Adrenal gland (tissue), 12 donors: ENCODE measurements around the gene MYO7A. TPM values are rescaled to one million over a fixed set of nuclear protein-coding genes. Genes with fewer than 3 reads are reported as not detected.

ENCODE experiments used
- DNase-seq, 7 donors: peaks; one replicate each; pipeline ENCODE4 v3.0.0-alpha.2; 2019 to 2020
- H3K27ac ChIP-seq, 5 donors: fragments of 200-600 bp; sonication (generic) in 4 of 5; 1 replicate in 3 of 5; 2 replicates in 2 of 5; pipeline versions ENCODE4 v1.5.1 to v1.8.0; 2016 to 2020; ENCODE audit warnings: mild to moderate bottlenecking in 1 of 5
- H3K27me3 ChIP-seq: fragments of 200-600 bp; 2 replicates; pipeline ENCODE4 v1.8.0; 2021
- H3K36me3 ChIP-seq, 2 donors: fragments of 200-600 bp; replicated peaks in 1 of 2; 1 replicate in 1 of 2; 2 replicates in 1 of 2; pipeline versions ENCODE4 v1.5.1 to v1.8.0; 2018 to 2022
- H3K4me1 ChIP-seq, 2 donors: fragments of 200-600 bp; replicated peaks in 1 of 2; 1 replicate in 1 of 2; 2 replicates in 1 of 2; pipeline versions ENCODE4 v1.5.1 to v1.8.0; 2018 to 2021
- H3K4me3 ChIP-seq, 4 donors: fragments of 200-600 bp; sonication (generic) in 3 of 4; one replicate each; pipeline ENCODE4 v1.5.1; 2016 to 2018
- H3K9me3 ChIP-seq, 3 donors: fragments of 200-600 bp; sonication (generic) in 1 of 3; replicated peaks in 1 of 3; 1 replicate in 2 of 3; 2 replicates in 1 of 3; pipeline versions ENCODE4 v1.5.1 to v1.8.0; 2016 to 2021
- POLR2A ChIP-seq, 2 donors: fragments of 450-650 bp; IDR thresholded peaks; one replicate each; pipeline ENCODE4 v1.6.1; 2017; ENCODE audit warnings: antibody characterized with exemption in 2 of 2, mild to moderate bottlenecking in 2 of 2, moderate library complexity in 1 of 2
- WGBS, 4 donors: extraction: QIAGEN DNeasy Blood & Tissue Kit in 2 of 4; methylation state at CpG; one replicate each; pipeline versions ENCODE4 v1.1.5 to v1.1.7; 2013 to 2017; 5-methylcytosine and 5-hydroxymethylcytosine counted together
- intact Hi-C, 2 donors: fragments of 100-400 bp; cut with DNase I; formaldehyde crosslinking; loops; one replicate each; pipeline versions ENCODE4 v1.14.1 to v1.15.0; 2022 to 2023
- polyA plus RNA-seq, 3 donors: library from polyadenylated mRNA; stranded (reverse); fragments of 200-250 nt in 2 of 3; fragments of 350-450 nt in 1 of 3; fragmentation: Illumina TruSeq in 1 of 3; extraction: RNeasy Lipid Tissue Mini Kit (QIAGEN cat#74804) in 1 of 3; gene quantifications; one replicate each; pipeline ENCODE4 v1.2.3, GENCODE V29; 2013 to 2014
- total RNA-seq, 9 donors: library from RNA; depleted of rRNA in 4 of 9; stranded (reverse); fragments of >200 nt in 4 of 9; fragments of 120-200 nt in 1 of 9; fragmentation: NEBNext Ultra II Directional in 1 of 9; extraction: Animal tissue kit (Norgen Biotek cat#: 25700) in 1 of 9; gene quantifications; one replicate each; pipeline versions ENCODE4 v1.1.0 to v1.2.4, GENCODE V29; 2013 to 2023
- TF ChIP-seq, protein P1 (sequence below), 6 experiments: fragments of 450-650 bp in 4 of 6; fragments of 200-600 bp in 2 of 6; sonication (generic) in 1 of 6; IDR thresholded peaks; 1 replicate in 5 of 6; 2 replicates in 1 of 6; pipeline versions ENCODE4 v1.5.1 to v1.8.0; 2016 to 2021; ENCODE audit warnings: antibody characterized with exemption in 6 of 6, mild to moderate bottlenecking in 2 of 6, moderate library complexity in 1 of 6
- donor health status: healthy with polysubstance abuse.
- donor health status: Bipolar disorder and iron deficiency.
- donor health status: DM: yes; HTN: yes; CAD: no.
- donor health status: DM: no; HTN: no; CAD: no.
- donor health status: DM: no; HTN: no; CAD: no.
- donor health status: DM: yes; HTN: yes; CAD: no.

Gene MYO7A
- total and polyA plus RNA-seq, 12 donors: 5.5 to 175 (median 91.6) TPM

DNA sequence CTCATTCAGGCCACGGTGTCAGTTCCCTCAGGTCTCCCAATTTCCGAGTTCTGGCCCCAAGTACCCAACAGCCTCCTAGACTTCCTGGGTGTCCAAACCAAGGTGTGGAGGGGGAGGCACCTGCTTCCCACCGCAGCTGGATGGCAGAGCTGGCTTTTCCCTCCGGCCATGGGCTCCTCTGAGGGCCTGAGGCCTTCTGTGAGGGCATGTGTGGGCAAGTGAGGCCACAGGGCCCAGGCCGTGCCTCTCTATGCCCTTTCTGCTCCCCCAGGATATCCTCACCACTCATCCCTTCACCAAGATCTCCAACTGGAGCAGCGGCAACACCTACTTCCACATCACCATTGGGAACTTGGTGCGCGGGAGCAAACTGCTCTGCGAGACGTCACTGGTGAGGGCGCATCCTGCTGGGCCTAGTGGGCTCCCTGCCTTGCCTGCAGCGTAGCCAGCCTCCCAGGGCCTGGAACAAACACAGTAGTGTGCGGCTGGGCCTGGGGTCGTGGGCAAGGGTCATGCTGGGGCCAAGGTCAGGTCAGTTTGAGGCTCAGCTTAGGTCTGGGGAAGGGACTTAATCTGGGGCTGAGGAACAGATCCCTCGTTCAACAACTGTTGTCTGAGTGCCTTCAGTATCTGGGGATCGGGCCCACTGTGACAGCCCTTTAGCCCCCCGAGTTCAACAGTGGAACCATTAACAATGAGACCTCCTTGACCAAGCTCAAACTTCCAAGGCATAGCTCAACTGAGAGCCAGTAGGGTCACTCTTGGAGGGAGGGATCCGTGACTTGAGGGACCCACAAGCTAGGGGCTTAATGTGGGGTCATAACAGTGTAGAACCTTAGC lies 85.8 kb downstream of the MYO7A start:
- 88% methylated on average over 11 to 18 of the region's 18 CpGs for WGBS, 4 donors
- TF ChIP-seq, protein P1, sequence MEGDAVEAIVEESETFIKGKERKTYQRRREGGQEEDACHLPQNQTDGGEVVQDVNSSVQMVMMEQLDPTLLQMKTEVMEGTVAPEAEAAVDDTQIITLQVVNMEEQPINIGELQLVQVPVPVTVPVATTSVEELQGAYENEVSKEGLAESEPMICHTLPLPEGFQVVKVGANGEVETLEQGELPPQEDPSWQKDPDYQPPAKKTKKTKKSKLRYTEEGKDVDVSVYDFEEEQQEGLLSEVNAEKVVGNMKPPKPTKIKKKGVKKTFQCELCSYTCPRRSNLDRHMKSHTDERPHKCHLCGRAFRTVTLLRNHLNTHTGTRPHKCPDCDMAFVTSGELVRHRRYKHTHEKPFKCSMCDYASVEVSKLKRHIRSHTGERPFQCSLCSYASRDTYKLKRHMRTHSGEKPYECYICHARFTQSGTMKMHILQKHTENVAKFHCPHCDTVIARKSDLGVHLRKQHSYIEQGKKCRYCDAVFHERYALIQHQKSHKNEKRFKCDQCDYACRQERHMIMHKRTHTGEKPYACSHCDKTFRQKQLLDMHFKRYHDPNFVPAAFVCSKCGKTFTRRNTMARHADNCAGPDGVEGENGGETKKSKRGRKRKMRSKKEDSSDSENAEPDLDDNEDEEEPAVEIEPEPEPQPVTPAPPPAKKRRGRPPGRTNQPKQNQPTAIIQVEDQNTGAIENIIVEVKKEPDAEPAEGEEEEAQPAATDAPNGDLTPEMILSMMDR (IDR thresholded peaks at IDR 0.05): no peak
- TF ChIP-seq POLR2A (IDR thresholded peaks at IDR 0.05): no peak
- H3K9me3 ChIP-seq: no peaks in the 10 kb centered on the region
- no peaks in the 10 kb centered on the region for H3K27me3 ChIP-seq
- H3K4me3 ChIP-seq: no peak overlapping the region
- intact Hi-C loops: no loop called here
- H3K36me3 ChIP-seq: peaks cover 0 to 52% of the 10 kb centered on the region in 2 donors
- H3K4me1 ChIP-seq: no peaks in the 10 kb centered on the region
- DNase-seq: peak in 1 of 7 donors; percentile 40
- no peak overlapping the region for H3K27ac ChIP-seq

GRCh38 chr11:77214557-77214956 lies 86.5 kb downstream of the MYO7A start:
- intact Hi-C loops: no loop called here
- H3K27ac ChIP-seq: no peak overlapping the region
- no peaks in the 10 kb centered on the region for H3K4me1 ChIP-seq
- no peak for DNase-seq
- TF ChIP-seq, protein P1 (IDR thresholded peaks at IDR 0.05): no peak
- TF ChIP-seq POLR2A (IDR thresholded peaks at IDR 0.05): no peak
- no peaks in the 10 kb centered on the region for H3K9me3 ChIP-seq
- no peak overlapping the region for H3K4me3 ChIP-seq
- WGBS, 4 donors: 92 to 96% (median 93%) methylated on average over 7 to 9 of the region's 9 CpGs
- no peaks in the 10 kb centered on the region for H3K27me3 ChIP-seq
- peaks cover 0 to 47% of the 10 kb centered on the region in 2 donors for H3K36me3 ChIP-seq

DNA sequence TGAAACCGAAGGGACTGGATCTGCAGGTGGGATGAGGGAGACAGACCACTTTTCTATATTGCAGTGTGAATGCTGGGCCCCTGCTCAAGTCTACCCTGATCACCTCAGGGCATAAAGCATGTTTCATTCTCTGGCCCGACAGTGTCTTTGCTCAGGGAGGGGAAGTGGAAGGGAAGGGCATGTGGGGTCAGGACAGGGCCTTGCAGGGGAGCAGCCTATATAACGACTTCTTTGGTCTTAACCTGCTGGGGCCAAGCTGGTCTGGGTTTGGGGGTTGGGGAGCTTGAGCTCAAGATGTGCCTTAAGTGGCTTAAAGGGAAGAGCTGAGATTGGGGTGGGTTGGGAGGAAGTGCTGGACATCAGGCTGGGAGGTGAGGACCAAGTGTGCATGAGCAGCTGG lies 87.1 kb downstream of the MYO7A start:
- 70 to 91% (median 84%) methylated on average over 3 of the region's 3 CpGs for WGBS, 4 donors
- Histone ChIP-seq H3K9me3 (no peaks in the 10 kb centered on the region), H3K27me3 (no peaks in the 10 kb centered on the region), H3K36me3 (peaks cover 0 to 47% of the 10 kb centered on the region in 2 donors), H3K4me3 (no peak overlapping the region), H3K4me1 (no peaks in the 10 kb centered on the region), H3K27ac (no peak overlapping the region)
- TF ChIP-seq, protein P1 (IDR thresholded peaks at IDR 0.05): no peak
- no peak for TF ChIP-seq POLR2A (IDR thresholded peaks at IDR 0.05)
- intact Hi-C loops: no loop called here
- no peak for DNase-seq

DNA sequence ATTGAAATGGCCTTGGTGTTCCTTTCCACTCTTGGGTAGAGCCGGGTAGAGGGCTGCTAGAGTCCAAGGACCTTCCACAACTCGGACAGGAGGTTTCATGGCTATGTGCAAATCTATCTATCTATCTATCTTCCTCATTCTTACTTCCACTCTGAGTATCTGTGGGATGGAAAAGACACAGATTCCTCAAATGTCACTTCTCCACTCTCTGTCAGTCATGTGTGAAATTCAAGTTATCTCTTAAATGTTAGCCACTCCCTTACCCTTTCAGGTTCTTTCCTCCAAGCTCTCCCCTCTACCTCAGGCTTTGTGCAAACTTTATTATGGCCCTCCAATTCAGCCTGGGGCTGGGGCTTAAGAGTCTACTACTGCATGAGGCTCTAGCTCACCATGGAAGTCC lies 89.1 kb downstream of the MYO7A start:
- Histone ChIP-seq H3K27ac (no peak overlapping the region), H3K27me3 (no peaks in the 10 kb centered on the region)

More for the DNA sequence above, 89.1 kb downstream of the MYO7A start:
- intact Hi-C loops: no loop called here
- WGBS, 4 donors: 45 to 56% (median 52%) methylated on average over 2 of the region's 2 CpGs
- no peak for TF ChIP-seq POLR2A (IDR thresholded peaks at IDR 0.05)
- TF ChIP-seq, protein P1 (IDR thresholded peaks at IDR 0.05): no peak
- H3K4me3 ChIP-seq: no peak overlapping the region
- no peaks in the 10 kb centered on the region for H3K4me1 ChIP-seq
- DNase-seq: no peak
- H3K9me3 ChIP-seq: no peaks in the 10 kb centered on the region
- H3K36me3 ChIP-seq: peaks cover 0 to 28% of the 10 kb centered on the region in 2 donors
